HG02970 (cell line): ENCODE measurements around the gene ALS2.
"Not testable (repeated sequence)": the region's sequence is repeated elsewhere in the genome, so short reads cannot be mapped to it uniquely, and the experiment has no call there.

Source experiments
- ATAC-seq: cut with Tn5 transposase; IDR thresholded peaks from one replicate; pipeline ENCODE4 v1.9.1; 2021; ENCODE audit warnings: mild to moderate bottlenecking, moderate library complexity, moderate number of reproducible peaks; ENCODE audit not compliant: unreplicated experiment, low FRiP score

The ALS2 gene

DNA sequence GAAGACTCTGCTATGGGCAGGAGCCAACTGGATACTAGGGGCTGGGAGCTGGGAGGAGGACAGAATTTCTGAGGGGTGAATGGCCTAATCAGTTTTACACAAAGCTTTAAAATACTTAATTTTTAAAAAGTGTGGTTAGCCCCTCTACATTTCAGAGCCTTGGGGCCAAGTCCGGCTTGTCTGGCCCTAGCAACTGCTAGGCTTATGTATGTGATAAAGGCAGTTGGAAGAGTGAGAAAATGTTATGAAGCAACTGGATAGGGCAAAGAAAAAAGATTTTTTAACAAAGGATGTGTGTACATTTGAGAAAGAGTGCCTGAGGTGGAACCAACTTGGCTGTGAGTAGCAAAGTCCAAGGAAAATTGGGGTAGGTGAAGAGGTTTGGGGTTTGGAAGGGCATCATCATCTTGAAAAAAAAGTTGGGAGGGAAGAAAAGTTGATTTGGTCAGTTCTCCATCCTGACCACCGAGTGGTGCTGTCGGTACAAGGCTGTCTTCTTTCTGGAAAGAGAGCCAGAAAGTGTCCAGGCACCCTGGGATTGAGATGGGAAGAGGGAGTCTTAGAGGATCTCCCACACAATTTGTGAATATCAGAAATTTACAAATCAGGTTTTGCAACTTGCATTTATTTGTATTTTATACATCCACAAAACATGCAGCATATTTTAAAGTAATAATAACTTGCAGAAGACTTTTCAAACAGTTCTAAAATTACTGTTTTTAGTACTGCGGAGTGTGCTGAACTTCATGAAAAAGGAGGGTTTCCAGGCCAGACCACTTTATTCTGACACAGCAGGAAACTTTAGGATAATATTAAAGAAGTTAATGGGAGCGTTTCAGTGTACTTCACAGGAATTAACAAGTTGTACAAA is 15.1 kb upstream of the ALS2 start:
- ATAC-seq: no peak

DNA sequence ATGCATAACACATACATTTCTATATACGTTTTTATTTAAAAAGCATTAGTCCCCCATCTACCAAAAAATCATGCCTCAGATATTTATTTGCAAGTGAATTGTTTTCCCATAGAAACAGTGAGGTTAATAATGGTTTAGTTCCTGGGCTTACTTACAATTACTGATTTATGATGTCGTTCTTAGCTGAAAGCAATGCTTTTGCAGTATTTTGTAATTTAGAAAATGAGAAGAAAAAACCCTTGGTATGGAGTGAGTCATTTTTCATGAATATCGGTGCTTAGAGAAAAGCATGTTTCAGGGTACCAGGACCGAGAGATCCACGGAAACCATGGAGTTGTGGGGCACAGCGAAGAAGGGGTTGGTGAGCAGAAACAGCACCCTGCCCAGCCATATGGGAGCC is 13.6 kb upstream of the ALS2 start:
- no peak for ATAC-seq

DNA sequence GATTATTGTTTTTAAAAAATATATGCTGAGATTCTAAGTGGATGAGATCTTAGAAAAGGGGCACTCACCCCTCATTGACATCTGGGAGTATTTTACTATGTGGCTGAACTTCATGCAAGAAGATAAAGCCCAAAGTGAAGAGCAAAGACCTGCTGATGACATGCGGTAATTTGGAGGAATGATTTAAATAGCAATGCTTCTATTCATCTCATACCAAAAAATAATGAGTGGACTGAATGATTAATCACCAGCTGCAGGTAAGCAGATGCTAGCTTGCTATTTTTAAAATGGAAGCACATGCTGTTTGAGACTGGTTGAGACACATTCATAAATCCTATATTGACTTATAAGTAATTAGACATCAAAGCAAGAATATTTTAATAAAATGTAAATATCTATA is 12.9 kb upstream of the ALS2 start:
- ATAC-seq: no peak

DNA sequence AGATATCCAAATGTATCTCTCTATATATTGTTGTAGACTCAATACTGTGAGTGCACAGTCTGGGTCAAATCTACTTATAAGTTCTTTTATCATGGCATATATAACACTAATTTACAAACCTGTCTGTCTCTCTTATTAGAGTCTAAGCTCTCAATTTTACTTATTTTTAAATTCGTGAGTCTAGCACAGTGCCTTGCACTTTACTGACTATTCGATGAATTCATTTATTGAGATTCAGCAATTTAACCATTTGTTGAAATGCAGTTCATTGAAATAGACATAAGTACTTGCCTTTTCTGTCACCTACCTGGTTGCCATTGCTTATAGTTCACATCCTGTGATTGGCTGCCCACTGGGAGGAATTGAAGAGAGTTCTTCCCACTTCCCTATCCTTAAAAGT is 10.3 kb upstream of the ALS2 start:
- ATAC-seq: no peak

DNA sequence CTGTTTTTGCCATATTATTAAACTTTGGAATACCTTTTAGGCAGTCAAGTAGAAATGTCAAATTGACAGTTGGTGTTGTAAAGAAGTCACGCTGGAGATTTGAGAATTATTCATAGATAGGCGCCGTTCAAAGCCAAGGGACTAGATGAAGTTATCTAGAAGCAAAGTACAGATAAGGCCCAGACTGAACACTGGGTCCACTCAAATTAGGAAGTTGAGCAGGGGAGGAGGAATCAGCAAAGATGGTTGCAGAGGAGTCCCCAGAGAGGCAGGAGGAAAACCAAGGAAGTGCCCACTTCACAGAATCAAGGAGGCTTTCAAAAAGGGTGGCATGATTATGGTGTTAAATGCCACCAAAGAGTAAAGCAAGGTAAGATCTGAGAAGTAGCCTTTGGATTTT is 9.6 kb upstream of the ALS2 start:
- no peak for ATAC-seq

DNA sequence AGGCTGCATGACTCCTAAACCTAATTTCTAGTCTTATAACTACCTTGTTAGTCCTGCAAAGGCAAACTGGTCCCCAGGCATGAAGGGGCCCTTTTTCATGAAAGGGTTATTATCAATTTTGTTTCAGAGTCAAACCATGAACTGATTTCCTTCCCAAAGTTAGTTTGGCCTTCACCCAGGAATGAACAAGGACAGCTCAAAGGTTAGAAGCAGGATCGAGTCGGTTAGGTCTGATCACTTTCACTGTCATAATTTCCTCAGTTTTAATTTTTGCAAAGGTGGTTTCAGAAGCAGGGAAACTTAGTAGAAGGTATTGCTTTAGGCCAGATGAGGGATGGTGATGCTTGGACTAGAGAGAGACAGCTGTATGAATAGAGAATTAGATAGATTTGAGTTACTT is 8.7 kb upstream of the ALS2 start:
- ATAC-seq: no peak

DNA sequence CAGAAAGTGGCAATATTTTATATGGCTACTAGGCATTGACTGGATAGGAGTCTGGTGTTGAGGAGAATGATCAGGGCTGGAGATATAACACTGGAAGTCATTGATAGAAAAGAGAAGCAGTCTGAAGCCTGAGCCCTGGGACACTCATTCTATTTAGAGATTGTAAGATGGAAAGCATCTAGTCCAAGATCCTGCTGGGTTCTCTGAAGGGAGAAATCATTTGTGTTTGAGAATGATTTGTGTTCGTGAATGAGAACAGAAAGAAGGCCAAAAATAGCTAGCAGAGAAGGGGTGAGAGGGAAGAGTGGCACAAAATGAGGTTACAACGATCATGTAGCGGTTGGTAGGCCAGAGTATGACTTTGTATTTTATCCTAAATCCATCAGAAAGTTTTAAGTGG is 7.6 kb upstream of the ALS2 start:
- no peak for ATAC-seq

DNA sequence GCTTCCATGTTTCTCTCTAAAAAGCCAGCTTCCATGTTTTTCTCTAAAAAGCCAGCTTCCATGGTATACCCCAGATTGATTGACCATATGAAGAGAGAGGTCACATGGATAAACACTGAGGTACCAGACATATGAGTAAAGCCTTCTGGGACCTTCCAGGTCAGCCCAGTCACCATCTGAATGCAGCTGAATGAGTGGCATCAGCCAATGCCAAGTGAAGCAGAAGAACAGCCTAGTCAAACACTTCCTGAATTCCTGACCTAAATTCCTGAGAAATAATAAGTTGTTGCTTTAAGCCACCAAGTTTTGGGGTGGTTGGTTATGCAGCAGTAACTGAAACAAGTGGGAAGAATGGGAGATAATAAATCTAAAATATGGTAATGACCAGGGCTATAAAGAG is 5.7 kb upstream of the ALS2 start:
- no peak for ATAC-seq

DNA sequence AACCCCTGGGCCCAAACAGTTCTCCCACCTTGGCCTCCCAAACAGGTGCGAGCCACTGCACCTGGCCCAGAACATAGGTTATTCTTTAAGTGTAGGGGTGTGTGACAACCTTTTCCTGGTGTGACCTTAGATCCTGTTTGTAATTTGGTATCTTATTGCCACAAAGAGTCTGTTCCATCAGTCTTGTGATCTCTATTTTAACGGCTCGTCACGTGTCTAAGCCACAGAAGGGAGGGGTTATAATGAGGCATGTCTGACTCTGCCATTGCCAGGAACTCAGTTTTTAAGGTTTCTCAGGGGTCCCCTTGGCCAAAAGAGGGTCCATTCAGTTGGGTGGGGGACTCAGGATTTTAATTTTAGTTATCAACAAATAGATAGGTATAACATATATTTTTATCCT is 4.4 kb upstream of the ALS2 start:
- ATAC-seq: no peak

DNA sequence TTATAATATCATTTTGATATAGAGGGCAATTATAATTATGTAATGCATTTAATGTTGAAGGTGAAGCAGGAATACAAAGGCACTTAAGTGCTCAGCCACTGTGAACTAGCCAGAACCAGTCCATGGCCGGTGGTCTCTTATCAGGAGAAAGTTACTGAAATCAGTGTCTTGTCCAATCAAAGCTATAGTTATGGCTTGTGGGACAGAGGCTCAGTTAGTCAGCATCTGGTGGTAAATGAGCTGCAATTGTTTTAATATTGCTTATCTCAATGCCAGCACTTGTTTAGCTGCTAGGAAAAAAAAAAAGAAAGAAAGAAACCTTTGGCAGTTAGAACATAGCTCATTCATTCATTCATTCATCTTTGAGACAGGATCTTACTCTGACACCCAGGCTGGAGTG is 3.8 kb upstream of the ALS2 start:
- ATAC-seq: no peak

DNA sequence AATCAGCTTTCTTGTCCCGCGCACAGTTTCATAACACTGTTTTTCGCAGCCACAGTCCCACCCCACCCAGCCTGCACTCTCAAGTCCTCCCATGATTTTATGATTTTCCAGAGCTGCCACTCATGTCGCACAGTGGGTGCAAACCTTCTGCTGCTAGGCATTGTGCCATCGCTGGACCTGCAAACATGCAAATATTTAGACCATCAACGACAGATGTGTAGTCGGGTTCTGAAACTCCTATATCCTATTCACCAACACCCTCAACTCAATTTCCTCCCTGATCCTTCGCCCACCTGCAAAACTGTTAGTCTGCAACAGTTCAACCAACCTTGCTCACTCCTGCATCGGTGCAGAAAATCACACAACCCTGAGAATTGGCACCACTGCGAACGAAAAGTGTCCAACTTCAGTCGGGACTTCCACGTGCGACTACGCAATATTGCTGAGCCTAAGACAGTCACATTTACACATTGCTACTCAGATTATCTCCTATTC is 871 bp upstream of the ALS2 start:
- ATAC-seq: no peak

DNA sequence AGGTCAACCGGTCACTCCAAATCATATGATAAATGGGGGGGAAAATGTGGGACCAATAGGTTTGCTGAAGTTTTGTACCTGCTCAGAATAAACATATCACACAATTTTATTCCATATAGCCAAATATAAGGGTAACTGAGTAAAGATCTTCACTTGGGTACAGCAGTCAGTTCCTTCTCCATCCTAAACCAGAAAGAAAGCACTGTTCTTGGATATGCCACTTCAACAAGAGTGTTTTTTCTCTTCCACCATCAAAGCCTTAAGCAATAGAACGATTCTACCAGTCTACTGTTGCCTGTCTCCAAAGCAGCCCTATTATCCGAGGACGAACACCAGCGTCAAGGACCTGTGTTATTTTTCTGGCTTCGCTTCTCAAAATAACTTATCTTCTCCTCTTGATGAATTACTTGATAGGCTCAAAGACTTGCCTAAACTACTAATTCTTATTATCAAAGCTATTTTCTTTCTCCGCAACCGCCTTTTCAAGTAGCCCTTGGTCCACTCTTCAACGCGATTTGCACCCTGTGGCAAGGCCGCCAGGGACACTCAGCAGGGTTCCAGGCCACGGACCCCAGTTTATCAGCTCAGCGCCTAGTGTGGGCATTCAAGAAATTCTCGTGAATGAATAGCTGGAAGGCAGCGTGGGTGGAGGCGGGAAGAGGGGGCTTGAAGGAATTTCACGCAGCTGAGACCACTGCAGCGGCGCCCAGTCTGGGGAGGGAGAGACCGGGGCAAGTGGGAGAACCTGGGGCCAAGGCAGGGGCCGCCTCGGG is 646 bp downstream of the ALS2 start:
- ATAC-seq: no peak

DNA sequence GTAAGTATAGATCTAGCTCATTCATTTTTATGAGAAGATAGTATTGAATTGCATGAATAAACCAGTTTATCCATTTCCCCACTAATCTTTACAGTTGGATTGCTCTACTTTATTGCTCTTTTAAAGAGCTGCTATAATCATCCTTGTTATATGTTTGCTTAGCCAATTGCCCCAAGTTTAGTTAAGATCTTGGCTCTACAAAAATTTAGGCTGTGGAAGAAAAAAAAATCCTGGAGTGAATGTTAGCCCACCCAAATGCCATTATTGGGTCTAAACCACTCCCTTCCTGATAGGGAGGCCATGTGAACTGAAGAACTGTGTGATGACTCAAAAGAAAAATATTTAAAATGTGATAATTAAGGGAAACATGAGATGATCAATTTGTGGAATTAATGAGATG is 2.9 kb downstream of the ALS2 start:
- no peak for ATAC-seq

DNA sequence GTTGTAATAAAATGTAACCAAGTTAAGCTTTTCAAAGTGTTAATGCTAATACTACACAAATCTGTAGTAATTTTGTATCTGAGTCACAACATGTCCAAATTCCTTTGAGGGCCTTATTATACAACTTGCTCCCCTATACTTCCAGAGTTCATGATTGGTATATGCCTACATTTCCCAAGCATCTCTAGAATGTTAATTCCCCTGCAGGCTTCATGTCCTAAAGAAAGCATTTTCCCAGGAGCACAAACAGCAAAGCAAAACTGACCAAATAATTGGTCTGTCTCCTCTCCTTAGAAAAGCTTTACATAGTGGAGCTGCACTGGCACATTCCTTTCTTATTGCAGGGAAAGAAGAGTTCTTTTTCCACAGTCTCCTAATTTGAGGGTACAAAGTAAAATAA is 3.7 kb downstream of the ALS2 start:
- ATAC-seq: no peak

DNA sequence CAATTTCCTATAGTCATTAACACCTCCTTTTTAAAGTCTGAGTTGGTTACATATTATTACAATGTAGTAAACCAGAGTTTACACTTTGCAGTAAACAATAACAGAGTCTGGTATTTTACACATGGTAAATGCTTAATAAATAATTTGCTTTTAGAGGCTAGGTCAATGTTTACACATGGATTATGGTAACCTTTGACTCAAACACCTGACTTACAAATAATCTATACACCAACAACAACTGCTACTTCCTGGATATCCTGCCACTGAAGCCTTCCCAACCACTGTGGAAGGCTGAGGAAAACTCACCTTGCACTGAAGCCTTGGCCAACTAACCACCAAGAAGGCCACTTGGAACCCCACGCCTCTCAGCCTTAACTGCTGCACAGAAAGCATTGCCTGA is 5.4 kb downstream of the ALS2 start:
- ATAC-seq: no peak

DNA sequence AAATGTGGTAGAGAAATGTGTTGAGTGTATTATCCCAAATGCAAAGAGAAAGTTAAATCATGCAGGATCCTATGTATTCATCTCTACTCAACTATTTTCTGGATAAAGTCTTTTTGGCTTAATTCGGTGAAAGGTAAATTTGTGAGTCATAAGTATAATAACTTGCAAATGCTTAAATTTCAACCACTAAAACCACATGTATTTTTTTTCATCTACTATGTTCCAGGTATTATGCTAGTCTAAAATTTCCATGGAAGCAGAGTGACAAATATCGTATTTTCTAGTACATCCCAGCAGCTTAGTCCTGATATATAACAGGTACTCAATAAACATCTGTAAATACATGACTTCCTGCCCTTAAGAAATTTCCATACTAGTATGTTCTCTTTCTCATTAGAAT is 6.2 kb downstream of the ALS2 start:
- no peak for ATAC-seq

DNA sequence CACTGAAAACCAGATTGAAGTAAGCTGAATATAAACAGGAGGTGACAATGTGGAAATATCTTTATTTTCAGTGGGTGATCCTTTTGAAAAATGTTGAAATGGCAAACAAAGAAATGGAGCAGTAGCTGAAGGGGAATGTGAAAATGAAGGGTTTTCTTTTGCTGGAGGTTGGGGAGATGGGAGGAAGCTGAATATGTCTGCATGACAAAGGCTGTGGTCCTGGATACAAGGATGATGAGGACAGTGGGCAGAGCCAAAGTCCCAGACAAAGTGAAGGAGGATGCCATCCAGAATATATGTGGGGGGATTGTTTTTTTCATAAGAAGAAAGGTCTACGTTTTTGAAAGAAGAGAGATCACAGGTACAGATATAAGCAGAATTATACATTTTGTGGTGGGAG is 6.7 kb downstream of the ALS2 start:
- no peak for ATAC-seq

DNA sequence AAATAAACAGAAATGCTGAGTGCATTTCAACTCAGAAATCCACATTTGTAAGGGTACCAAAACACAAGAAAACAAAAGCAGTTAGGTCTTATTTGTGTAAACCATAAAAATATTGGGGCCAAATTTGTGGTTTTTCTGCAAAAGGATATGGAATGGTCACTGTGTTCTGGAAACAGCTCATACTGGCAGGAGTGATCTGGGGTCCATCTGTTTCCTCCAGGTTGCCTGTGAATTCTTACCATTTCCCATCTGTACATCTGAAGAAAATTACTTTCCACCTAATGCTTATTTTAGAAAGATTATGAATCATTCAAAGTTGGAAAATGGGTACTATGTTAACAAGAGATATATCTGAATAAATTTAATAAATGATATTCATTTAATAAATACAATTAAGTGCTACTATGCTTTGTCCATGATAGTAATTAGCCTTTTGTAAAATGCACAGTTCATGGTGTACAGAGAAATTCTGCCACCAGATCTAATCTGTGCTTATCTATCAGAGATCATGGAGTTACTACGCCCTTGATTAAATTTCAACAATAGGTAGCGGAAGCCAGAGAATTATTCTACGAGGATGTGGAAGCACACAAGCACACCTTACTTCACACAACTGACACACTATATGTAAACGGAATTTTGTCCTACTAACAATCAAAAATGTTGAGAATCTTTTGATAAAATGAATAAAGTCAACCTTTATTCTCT is 10.9 kb downstream of the ALS2 start:
- ATAC-seq: no peak

DNA sequence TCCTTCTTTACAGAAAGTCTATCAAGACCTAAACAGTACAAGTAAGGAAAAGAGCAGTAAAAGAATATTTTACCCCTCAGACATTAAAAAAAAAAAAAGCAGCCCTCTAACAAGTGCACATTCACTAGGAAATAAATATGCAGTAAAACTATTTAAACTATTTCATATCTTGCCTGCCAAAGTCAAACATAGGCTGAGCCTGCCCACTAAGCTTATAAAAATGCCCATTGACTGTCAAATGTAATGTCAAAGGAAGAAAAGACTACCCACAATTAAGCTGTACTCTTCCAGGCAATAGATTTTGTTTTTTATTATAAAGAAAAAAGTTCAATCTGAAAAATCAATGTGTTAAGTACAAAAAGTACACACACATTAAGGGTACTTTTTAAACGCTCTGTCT is 11.8 kb downstream of the ALS2 start:
- ATAC-seq: no peak

DNA sequence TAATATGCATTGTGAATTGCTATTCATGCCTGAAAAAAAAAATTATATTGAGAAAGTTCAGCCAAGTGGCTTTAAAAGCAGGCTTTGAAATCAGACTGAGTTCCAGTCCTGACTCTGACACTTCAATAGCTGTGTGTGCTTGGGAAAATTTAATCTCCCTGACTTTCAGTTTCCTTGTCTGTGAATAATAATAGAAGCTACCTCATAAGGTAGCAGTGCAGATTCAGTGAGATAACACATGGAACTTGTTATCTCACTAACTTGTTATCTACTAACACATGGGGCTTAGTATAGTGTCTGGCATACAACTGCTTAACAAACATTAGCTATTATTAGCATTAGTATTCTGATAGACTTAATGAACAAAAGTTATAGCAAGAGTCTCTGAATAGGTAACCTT is 14.9 kb downstream of the ALS2 start:
- no peak for ATAC-seq

DNA sequence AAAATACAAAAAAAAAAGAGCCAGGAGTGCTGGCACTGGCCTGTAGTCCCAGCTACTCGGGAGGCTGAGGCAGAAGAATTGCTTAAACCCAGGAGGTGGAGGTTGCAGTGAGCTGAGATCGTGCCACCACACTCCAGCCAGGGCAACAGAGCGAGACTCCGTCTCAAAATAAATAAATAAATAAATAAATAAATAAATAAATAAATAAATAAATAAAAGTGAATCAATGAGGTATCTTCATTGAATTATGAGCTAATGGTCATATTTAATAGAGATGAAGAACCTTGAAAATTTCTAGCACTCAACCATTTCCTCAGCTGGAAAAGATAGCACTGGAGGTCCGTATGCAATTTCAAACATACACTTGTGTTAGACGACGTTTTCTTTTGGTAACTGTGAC is 16.3 kb downstream of the ALS2 start:
- ATAC-seq: not testable (repeated sequence)
